ENCODE results near the gene FOXF2.

- TF ChIP-seq CTCF (IDR thresholded peaks at IDR 0.05): no peak
- TF ChIP-seq POLR2A (IDR thresholded peaks at IDR 0.05): no peak
Observed at GRCh38 chr6:1378065-1379016, 11.0 kb upstream of the FOXF2 start.

All from prostate gland (tissue), 2 donors.